Ascending aorta (tissue), 2 donors: ENCODE results near the gene ATP10A. TPM values are rescaled to one million over a fixed set of nuclear protein-coding genes. Genes with fewer than 3 reads are reported as not detected.

Source experiments
- DNase-seq, 2 donors: peaks; one replicate each; pipeline ENCODE4 v3.0.0-alpha.2; 2019; ENCODE audit warnings: low spot score in 2 of 2
- H3K27ac ChIP-seq, 2 donors: fragments of 200-600 bp; sonication (generic); one replicate each; pipeline ENCODE4 v1.5.1; 2016 to 2017; ENCODE audit warnings: mild to moderate bottlenecking in 1 of 2
- H3K27me3 ChIP-seq: fragments of 200-600 bp; sonication (generic); one replicate; pipeline ENCODE4 v1.5.1; 2017
- H3K36me3 ChIP-seq, 2 donors: fragments of 200-600 bp; sonication (generic); one replicate each; pipeline ENCODE4 v1.5.1; 2016
- H3K4me1 ChIP-seq, 2 donors: fragments of 200-600 bp; sonication (generic); one replicate each; pipeline ENCODE4 v1.5.1; 2016 to 2017; ENCODE audit warnings: mild to moderate bottlenecking in 1 of 2
- H3K4me3 ChIP-seq, 2 donors: fragments of 200-600 bp; sonication (generic); one replicate each; pipeline ENCODE4 v1.5.1; 2016 to 2017; ENCODE audit warnings: mild to moderate bottlenecking in 1 of 2
- H3K9me3 ChIP-seq, 2 donors: fragments of 200-600 bp; sonication (generic); one replicate each; pipeline ENCODE4 v1.5.1; 2016
- CTCF ChIP-seq, 3 experiments: fragments of 200-600 bp in 2 of 3; fragments of 450-650 bp in 1 of 3; sonication (generic) in 2 of 3; IDR thresholded peaks; one replicate each; pipeline ENCODE4 v1.5.1; 2016 to 2019; ENCODE audit warnings: antibody characterized with exemption in 3 of 3, mild to moderate bottlenecking in 1 of 3, moderate library complexity in 1 of 3
- intact Hi-C: fragments of 100-400 bp; cut with DNase I; formaldehyde crosslinking; loops from one replicate; pipeline ENCODE4 v1.15.1; 2023
- total RNA-seq: library from RNA; depleted of rRNA; stranded (reverse); fragments of >200 nt; gene quantifications from one replicate; pipeline ENCODE4 v1.1.0, GENCODE V29; 2016

Gene ATP10A
- total RNA-seq, 1 donor from 2014 or later = 26.7 TPM

DNA sequence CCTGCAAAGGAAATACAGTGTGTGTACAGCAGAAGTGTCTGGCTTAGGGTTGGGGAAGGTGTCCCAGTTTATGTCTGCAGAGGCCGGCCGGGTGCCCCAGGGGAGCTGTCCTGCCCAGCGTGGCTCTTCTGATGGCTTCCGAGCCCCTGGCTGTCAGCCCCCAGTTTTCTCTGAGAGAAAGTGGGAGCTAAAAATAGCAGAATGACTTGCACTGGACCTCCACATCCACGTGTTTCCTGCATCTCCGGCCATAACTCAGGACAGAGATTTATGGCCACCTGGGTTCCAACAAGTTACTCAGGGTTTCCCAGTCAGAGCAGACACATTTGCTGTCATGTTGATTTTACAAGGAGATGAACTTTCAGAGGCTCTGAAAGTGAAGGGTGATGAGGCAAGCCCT lies 192.0 kb downstream of the ATP10A start:
- TF ChIP-seq CTCF (IDR thresholded peaks at IDR 0.05) = no peak
- H3K27me3 ChIP-seq = no peaks in the 10 kb centered on the region
- peaks cover 24 to 63% of the 10 kb centered on the region in 2 donors for H3K4me1 ChIP-seq
- DNase-seq = peak in 1 of 2 donors; percentile 80
- H3K4me3 ChIP-seq = peak overlapping the region; percentile 14 to 50
- H3K9me3 ChIP-seq = no peaks in the 10 kb centered on the region
- H3K36me3 ChIP-seq = no peaks in the 10 kb centered on the region
- peak overlapping the region; percentile 89 to 92 for H3K27ac ChIP-seq
- intact Hi-C loops = loop anchor here (2.0 to 10.0 kb wide), 7 partner anchors 20 to 411 kb away; partner anchors contain the start of gene UBE3A

DNA sequence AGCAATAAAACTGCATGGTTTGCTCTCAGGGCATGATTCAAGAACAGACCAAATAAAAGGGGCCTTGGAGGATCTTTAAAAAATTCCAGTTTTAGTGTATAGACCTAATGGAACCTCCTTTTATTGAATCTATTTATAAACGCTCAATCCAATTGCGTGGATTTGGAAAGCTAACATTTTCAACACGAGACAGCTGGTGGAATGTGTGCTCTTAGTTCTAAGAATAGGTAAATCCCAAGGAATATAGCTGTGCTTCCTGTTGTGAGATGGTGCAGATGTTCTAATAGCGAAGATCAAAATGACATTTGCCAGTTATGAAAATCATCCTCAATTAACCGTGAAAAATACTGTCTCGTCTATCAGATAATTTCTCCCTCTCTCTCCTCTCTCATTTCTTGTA lies 192.5 kb downstream of the ATP10A start:
- DNase-seq = no peak
- Histone ChIP-seq H3K4me1 (peaks cover 23 to 59% of the 10 kb centered on the region in 2 donors), H3K27ac (peak overlapping the region; percentile 89 to 92), H3K27me3 (no peaks in the 10 kb centered on the region), H3K36me3 (no peaks in the 10 kb centered on the region), H3K4me3 (peak overlapping the region; percentile 14 to 50), H3K9me3 (no peaks in the 10 kb centered on the region)
- intact Hi-C loops = loop anchor here (2.0 to 10.0 kb wide), 7 partner anchors 20 to 412 kb away; partner anchors contain the start of gene UBE3A
- no peak for TF ChIP-seq CTCF (IDR thresholded peaks at IDR 0.05)

- DNase-seq = peak; percentile 63 to 87
- intact Hi-C loops = loop anchor here (2.0 to 10.0 kb wide), 7 partner anchors 21 to 412 kb away; partner anchors contain the start of gene UBE3A
- peak in 1 of 3 experiments; percentile 13 for TF ChIP-seq CTCF (IDR thresholded peaks at IDR 0.05)
- Histone ChIP-seq H3K36me3 (no peaks in the 10 kb centered on the region), H3K9me3 (no peaks in the 10 kb centered on the region), H3K4me1 (peaks cover 20 to 55% of the 10 kb centered on the region in 2 donors), H3K27me3 (no peaks in the 10 kb centered on the region), H3K4me3 (peak overlapping the region; percentile 14 to 50), H3K27ac (peak overlapping the region; percentile 89 to 92)
These were observed 193.0 kb downstream of the ATP10A start for GRCh38 chr15:25670025-25670554.

- Histone ChIP-seq H3K4me1 (peaks cover 14 to 45% of the 10 kb centered on the region in 2 donors), H3K27ac (peak overlapping the region; percentile 69 to 89), H3K36me3 (no peaks in the 10 kb centered on the region), H3K9me3 (no peaks in the 10 kb centered on the region), H3K27me3 (no peaks in the 10 kb centered on the region), H3K4me3 (no peak overlapping the region)
- no peak for DNase-seq
- intact Hi-C loops = loop anchor here (5.0 kb wide), 1 partner anchor 57 kb away; no protein-coding TSS in a partner anchor
- no peak for TF ChIP-seq CTCF (IDR thresholded peaks at IDR 0.05)
These were observed 194.2 kb downstream of the ATP10A start for GRCh38 chr15:25668901-25669300.

GRCh38 chr15:25668236-25668795 lies 194.8 kb downstream of the ATP10A start:
- Histone ChIP-seq H3K4me3 (no peak overlapping the region), H3K4me1 (peaks cover 9 to 40% of the 10 kb centered on the region in 2 donors), H3K27me3 (no peaks in the 10 kb centered on the region), H3K27ac (peak overlapping the region; percentile 56 to 89), H3K36me3 (no peaks in the 10 kb centered on the region), H3K9me3 (no peaks in the 10 kb centered on the region)
- intact Hi-C loops = loop anchor here (5.0 kb wide), 1 partner anchor 56 kb away; no protein-coding TSS in a partner anchor
- no peak for DNase-seq
- TF ChIP-seq CTCF (IDR thresholded peaks at IDR 0.05) = no peak
